Stromal cell of bone marrow (primary cell): ENCODE results near the gene RGS14.
"Not testable (repeated sequence)": the region's sequence is repeated elsewhere in the genome, so short reads cannot be mapped to it uniquely, and the experiment has no call there.

Experiments used
- DNase-seq: peaks from one replicate; pipeline ENCODE4 v3.0.0-alpha.2; 2012; ENCODE audit warnings: low read depth

Gene RGS14

GRCh38 chr5:177346820-177347219 is 10.9 kb upstream of the RGS14 start:
- DNase-seq: no peak

GRCh38 chr5:177347699-177348098 is 10.0 kb upstream of the RGS14 start:
- no peak for DNase-seq

- DNase-seq: no peak
Observed at GRCh38 chr5:177349362-177349647, 8.4 kb upstream of the RGS14 start.

GRCh38 chr5:177349762-177350161 is 8.0 kb upstream of the RGS14 start:
- no peak for DNase-seq

DNA sequence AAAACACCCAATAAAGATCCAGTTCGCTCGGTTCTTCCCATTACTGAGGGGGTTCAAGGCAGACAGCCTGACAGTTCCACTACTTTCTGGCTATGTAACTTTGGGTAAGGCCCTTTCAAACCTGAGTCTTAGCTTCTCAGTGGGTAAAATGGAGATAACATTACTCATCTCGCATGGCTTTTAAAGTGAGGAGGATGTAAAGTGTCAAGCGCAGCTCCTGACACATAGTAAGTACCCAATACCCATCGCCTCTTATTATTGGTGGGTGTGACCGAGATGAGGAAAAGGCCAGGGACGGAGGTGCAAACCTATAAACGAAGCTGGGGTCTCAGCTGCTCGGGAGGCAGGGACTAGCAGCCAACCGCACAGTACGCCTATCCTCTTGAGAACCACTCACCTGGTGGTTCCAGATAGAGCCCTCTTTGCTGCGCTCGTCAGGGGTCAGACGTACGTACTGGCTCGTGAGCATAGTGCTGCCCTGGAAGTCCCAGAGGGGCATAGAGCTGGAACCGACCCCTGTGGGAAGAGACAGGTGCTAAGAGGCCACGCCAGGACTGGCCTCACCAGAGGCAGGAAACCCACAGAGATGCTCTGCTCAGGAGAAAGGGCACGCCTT is 6.8 kb upstream of the RGS14 start:
- no peak for DNase-seq

- DNase-seq: peak; percentile 96
Observed at GRCh38 chr5:177351392-177352329, 6.1 kb upstream of the RGS14 start, which contains the start of gene LMAN2. TSS of gene LMAN2 (minus strand) at chr5:177351668. CDS start at chr5:177351647, 21 bp downstream.

GRCh38 chr5:177353093-177353492 is 4.6 kb upstream of the RGS14 start:
- no peak for DNase-seq

DNA sequence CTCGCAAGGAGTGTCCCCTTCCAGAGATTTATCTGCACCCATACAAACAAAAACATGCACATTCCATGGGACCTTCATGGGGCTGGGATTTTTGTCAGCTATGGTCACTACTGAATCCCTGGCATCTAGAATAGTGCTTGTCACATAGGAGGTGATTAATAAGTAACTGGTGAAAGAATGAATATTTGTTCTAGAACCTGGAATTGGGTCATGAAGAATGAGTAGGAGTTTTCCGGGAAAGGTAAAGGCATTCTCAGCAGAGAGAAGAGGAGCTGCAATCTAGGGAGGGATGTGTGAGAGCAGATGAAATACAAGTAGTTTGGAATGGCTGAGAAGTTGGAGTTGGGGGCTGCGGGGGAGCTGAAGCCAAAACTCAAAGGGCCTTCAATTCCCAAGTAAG is 3.5 kb upstream of the RGS14 start:
- DNase-seq: no peak

DNA sequence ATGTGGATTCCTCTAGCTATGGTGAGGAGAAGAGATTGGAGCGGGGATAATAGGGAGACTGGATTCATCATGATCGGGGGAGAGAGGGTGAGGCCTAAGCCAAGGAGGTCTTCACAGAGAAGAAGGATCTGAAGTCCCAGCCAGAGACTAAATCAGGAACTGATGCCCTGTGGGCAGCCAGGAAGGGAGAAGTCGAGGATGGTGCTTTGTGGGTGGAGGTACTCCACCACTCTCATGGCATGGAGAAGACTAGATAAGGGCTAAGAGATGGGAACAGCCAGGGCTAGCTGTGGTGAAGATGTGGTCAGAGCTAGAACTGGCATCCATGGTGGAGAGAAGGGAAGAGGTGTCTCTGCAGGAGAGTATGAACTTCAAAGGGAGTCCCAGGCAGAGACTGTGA is 3.0 kb upstream of the RGS14 start:
- DNase-seq: no peak

DNA sequence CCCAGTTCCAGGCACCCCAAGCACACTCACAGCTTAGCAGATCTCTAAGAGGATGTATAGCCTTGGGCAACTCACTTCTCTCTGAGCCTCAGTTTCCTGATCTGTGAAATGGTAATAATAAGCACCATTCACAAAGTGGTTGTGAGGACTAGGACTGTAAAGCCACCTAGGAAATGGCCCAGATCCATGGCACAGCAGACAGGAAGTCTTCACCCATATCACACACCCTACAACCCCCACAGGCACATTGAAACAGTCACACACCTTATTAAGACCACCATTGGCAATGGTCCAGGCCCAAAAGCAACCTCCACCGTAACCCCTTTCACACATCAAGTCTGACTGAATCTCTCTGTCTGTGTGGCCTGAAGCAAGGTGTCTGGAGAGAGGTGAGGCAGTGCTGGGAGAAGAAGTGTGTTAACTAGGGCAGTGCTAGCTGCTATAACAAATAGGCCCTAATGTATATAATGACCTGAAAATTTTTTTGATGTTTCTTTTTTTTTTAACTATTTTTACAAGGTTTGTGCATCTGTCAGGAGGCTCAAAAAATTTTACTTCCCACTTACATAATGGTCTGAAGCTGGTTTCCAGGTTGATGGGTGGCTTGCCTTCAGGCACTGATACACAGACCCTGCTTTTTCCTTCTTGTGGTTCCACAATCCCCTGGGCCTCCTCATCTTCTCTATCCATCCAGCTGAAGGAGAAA is 2.4 kb upstream of the RGS14 start:
- DNase-seq: no peak

DNA sequence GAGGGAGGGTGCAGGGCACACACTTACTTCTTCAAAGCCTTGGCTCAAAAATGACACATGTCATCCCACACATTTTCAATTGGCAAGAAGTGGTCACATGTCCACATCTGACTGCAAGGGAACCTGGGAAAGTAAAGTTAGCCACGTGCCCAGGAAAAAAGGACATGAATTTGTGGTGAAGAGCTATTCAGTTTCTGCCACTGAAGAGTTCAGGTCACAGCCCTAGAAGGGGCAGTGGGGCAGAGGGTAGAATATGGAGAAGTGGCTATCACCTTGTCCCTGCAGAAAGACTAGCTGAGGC is 1.9 kb upstream of the RGS14 start:
- no peak for DNase-seq

DNA sequence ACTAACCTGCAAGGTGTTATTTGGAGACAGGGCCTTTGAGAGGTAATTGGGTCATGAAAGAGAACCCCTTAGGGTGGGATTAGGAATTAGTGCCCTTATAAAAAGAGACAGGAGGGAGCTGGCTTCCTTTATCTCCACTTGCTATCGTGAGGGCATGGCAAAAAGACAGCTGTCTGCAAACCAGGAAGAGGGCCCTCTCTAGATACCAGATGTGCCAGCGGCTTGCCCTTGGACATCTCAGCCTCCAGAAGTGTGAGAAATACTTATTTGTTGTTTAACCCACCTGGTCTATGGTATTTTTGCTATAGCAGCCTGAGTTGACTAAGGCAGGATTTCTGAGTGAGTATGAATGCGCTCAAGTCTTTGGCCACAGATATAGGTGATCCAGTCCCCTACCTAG is 978 bp upstream of the RGS14 start:
- no peak for DNase-seq

DNA sequence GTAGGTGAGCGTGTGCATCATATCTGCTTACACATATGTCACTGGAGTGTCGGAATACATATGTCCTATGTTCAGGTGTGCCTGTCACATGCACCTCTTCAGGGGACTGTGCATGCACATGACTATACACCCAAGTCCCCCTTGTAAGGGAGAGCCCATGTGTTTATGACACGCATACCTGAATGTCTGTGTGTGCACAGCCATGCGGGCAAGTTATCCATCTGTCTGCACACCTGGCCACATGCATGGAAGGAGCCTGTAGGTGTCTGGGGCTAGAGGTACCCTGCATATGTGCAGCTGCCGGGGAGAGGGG is 622 bp upstream of the RGS14 start:
- DNase-seq: no peak

DNA sequence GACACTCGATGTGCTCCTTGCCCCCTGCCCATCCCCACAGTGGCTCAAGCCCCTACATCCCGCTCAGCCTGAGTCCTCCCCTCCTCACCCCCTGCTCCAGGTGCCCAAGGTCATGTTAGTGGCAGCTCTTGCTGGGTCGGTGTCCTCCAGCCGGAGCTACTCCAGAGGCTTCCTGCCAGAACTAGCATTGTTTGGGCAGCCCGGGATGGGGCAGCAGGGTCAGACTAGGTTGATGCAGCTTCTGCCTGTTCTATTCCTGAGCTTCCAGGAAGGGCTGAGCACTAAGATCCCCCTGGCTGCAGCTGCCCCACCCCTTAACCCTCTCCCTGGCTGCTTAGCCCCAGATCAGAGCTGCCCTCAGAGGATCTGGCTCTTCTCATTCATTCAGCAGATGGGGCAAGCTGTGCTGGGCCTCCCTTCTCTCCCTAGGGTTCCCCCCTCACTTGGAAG is 671 bp downstream of the RGS14 start:
- no peak for DNase-seq

GRCh38 chr5:177359451-177359851 is 1.7 kb downstream of the RGS14 start:
- no peak for DNase-seq

- DNase-seq: no peak
Observed at GRCh38 chr5:177359860-177360259, 2.1 kb downstream of the RGS14 start.

- not testable (repeated sequence) for DNase-seq
Observed at GRCh38 chr5:177360740-177361139, 3.0 kb downstream of the RGS14 start.

- no peak for DNase-seq
Observed at GRCh38 chr5:177361418-177362291, 3.9 kb downstream of the RGS14 start.

- no peak for DNase-seq
Observed at GRCh38 chr5:177362292-177362609, 4.5 kb downstream of the RGS14 start.

GRCh38 chr5:177362610-177363507 is 5.1 kb downstream of the RGS14 start:
- no peak for DNase-seq

- DNase-seq: no peak
Observed at GRCh38 chr5:177363565-177363964, 5.8 kb downstream of the RGS14 start.
